ENCODE measurements around the gene MAL.

The MAL gene

GRCh38 chr2:95014126-95014708 is 11.3 kb upstream of the MAL start:
- Histone ChIP-seq H3K79me2 (ENCODE audit: insufficient read depth, low read length) (no peaks in the 10 kb centered on the region), H3K9me3 (ENCODE audit: low read length) (no peaks in the 10 kb centered on the region), H4K20me1 (ENCODE audit: insufficient read depth, low read length) (no peaks in the 10 kb centered on the region), H3K27me3 (ENCODE audit: insufficient read depth, low read length) (no peaks in the 10 kb centered on the region), H3K27ac (ENCODE audit: low read depth, low read length, poor library complexity, severe bottlenecking) (no peak overlapping the region), H3K4me3 (ENCODE audit: low read depth, low read length, poor library complexity, severe bottlenecking) (no peak overlapping the region), H3K36me3 (ENCODE audit: insufficient read depth, low read length) (no peaks in the 10 kb centered on the region), H3K9ac (ENCODE audit: low read length) (no peak overlapping the region), H3F3A (ENCODE audit: insufficient read depth, low read length) (no peaks in the 10 kb centered on the region), H3K9me2 (ENCODE audit: low read depth, low read length) (no peaks in the 10 kb centered on the region), H3K4me1 (ENCODE audit: insufficient read depth, low read length, severe bottlenecking) (no peaks in the 10 kb centered on the region), H3K4me2 (ENCODE audit: low read length) (no peak overlapping the region), H2AFZ (ENCODE audit: low read length) (no peak overlapping the region)
- TF ChIP-seq CTCF (IDR thresholded peaks at IDR 0.05; ENCODE audit: low read length) = no peak
- no peak for TF ChIP-seq EZH2 (IDR thresholded peaks at IDR 0.05; ENCODE audit: borderline replicate concordance, low read length)

- Histone ChIP-seq H2AFZ (ENCODE audit: low read length) (no peak overlapping the region), H4K20me1 (ENCODE audit: insufficient read depth, low read length) (no peaks in the 10 kb centered on the region), H3K27ac (ENCODE audit: low read depth, low read length, poor library complexity, severe bottlenecking) (no peak overlapping the region), H3K4me2 (ENCODE audit: low read length) (no peak overlapping the region), H3K36me3 (ENCODE audit: insufficient read depth, low read length) (no peaks in the 10 kb centered on the region), H3F3A (ENCODE audit: insufficient read depth, low read length) (no peaks in the 10 kb centered on the region), H3K4me1 (ENCODE audit: insufficient read depth, low read length, severe bottlenecking) (no peaks in the 10 kb centered on the region), H3K9me2 (ENCODE audit: low read depth, low read length) (no peaks in the 10 kb centered on the region), H3K27me3 (ENCODE audit: insufficient read depth, low read length) (no peaks in the 10 kb centered on the region), H3K4me3 (ENCODE audit: low read depth, low read length, poor library complexity, severe bottlenecking) (no peak overlapping the region), H3K79me2 (ENCODE audit: insufficient read depth, low read length) (no peaks in the 10 kb centered on the region), H3K9ac (ENCODE audit: low read length) (no peak overlapping the region), H3K9me3 (ENCODE audit: low read length) (no peaks in the 10 kb centered on the region)
- no peak for TF ChIP-seq EZH2 (IDR thresholded peaks at IDR 0.05; ENCODE audit: borderline replicate concordance, low read length)
Observed at GRCh38 chr2:95015261-95015912, 10.1 kb upstream of the MAL start.

- no peak overlapping the region for H3K9ac ChIP-seq (ENCODE audit: low read length)
- H3K9me2 ChIP-seq (ENCODE audit: low read depth, low read length) = no peaks in the 10 kb centered on the region
- no peak overlapping the region for H2AFZ ChIP-seq (ENCODE audit: low read length)
- no peaks in the 10 kb centered on the region for H4K20me1 ChIP-seq (ENCODE audit: insufficient read depth, low read length)
- H3K27ac ChIP-seq (ENCODE audit: low read depth, low read length, poor library complexity, severe bottlenecking) = no peak overlapping the region
- H3K4me1 ChIP-seq (ENCODE audit: insufficient read depth, low read length, severe bottlenecking) = no peaks in the 10 kb centered on the region
- no peak overlapping the region for H3K4me3 ChIP-seq (ENCODE audit: low read depth, low read length, poor library complexity, severe bottlenecking)
- H3K36me3 ChIP-seq (ENCODE audit: insufficient read depth, low read length) = no peaks in the 10 kb centered on the region
- H3F3A ChIP-seq (ENCODE audit: insufficient read depth, low read length) = no peaks in the 10 kb centered on the region
- H3K79me2 ChIP-seq (ENCODE audit: insufficient read depth, low read length) = no peaks in the 10 kb centered on the region
- TF ChIP-seq CTCF (IDR thresholded peaks at IDR 0.05; ENCODE audit: low read length) (no peak), EZH2 (IDR thresholded peaks at IDR 0.05; ENCODE audit: borderline replicate concordance, low read length) (no peak)
- no peaks in the 10 kb centered on the region for H3K9me3 ChIP-seq (ENCODE audit: low read length)
- H3K4me2 ChIP-seq (ENCODE audit: low read length) = no peak overlapping the region
- H3K27me3 ChIP-seq (ENCODE audit: insufficient read depth, low read length) = no peaks in the 10 kb centered on the region
Observed at GRCh38 chr2:95016616-95017015, 8.9 kb upstream of the MAL start.

GRCh38 chr2:95017071-95017501 is 8.4 kb upstream of the MAL start:
- Histone ChIP-seq H2AFZ (ENCODE audit: low read length) (no peak overlapping the region), H3K36me3 (ENCODE audit: insufficient read depth, low read length) (no peaks in the 10 kb centered on the region), H3K4me3 (ENCODE audit: low read depth, low read length, poor library complexity, severe bottlenecking) (no peak overlapping the region), H3K9me2 (ENCODE audit: low read depth, low read length) (no peaks in the 10 kb centered on the region), H3K4me2 (ENCODE audit: low read length) (no peak overlapping the region), H4K20me1 (ENCODE audit: insufficient read depth, low read length) (no peaks in the 10 kb centered on the region), H3K79me2 (ENCODE audit: insufficient read depth, low read length) (no peaks in the 10 kb centered on the region), H3F3A (ENCODE audit: insufficient read depth, low read length) (no peaks in the 10 kb centered on the region), H3K4me1 (ENCODE audit: insufficient read depth, low read length, severe bottlenecking) (no peaks in the 10 kb centered on the region), H3K9ac (ENCODE audit: low read length) (no peak overlapping the region), H3K27me3 (ENCODE audit: insufficient read depth, low read length) (no peaks in the 10 kb centered on the region), H3K27ac (ENCODE audit: low read depth, low read length, poor library complexity, severe bottlenecking) (no peak overlapping the region), H3K9me3 (ENCODE audit: low read length) (no peaks in the 10 kb centered on the region)
- TF ChIP-seq EZH2 (IDR thresholded peaks at IDR 0.05; ENCODE audit: borderline replicate concordance, low read length) (no peak), CTCF (IDR thresholded peaks at IDR 0.05; ENCODE audit: low read length) (no peak)

All from OCI-LY1 (cell line).